Ectodermal cell (in vitro differentiated cells): Measurements from ENCODE around the gene LMBR1.
A peak's percentile ranks its signal among the peaks of the same experiment; 100 is the strongest.
"Not testable (repeated sequence)": the region's sequence is repeated elsewhere in the genome, so short reads cannot be mapped to it uniquely, and the experiment has no call there.

ENCODE experiments used
- H3K27ac ChIP-seq: 2 replicates; pipeline ENCODE4 v1.7.0; 2013; ENCODE audit warnings: mild to moderate bottlenecking, low read depth, low read length; ENCODE audit not compliant: insufficient read depth, poor library complexity, severe bottlenecking
- H3K27me3 ChIP-seq: 2 replicates; pipeline ENCODE4 v1.7.0; 2013; ENCODE audit warnings: mild to moderate bottlenecking, low read length; ENCODE audit not compliant: insufficient read depth, control insufficient read depth, poor library complexity, severe bottlenecking
- H3K36me3 ChIP-seq: one replicate; pipeline ENCODE4 v1.7.0; 2013; ENCODE audit warnings: low read length; ENCODE audit not compliant: control insufficient read depth, insufficient read depth
- H3K4me1 ChIP-seq: one replicate; pipeline ENCODE4 v1.7.0; 2013; ENCODE audit warnings: low read length; ENCODE audit not compliant: control insufficient read depth, insufficient read depth
- H3K4me3 ChIP-seq: 2 replicates; pipeline ENCODE4 v1.7.0; 2013; ENCODE audit warnings: low read depth, low read length, control low read depth; ENCODE audit not compliant: insufficient read depth
- H3K9me3 ChIP-seq: 2 replicates; pipeline ENCODE4 v1.7.0; 2013; ENCODE audit warnings: mild to moderate bottlenecking, low read length, moderate library complexity; ENCODE audit not compliant: control insufficient read depth
- WGBS, 2 experiments: methylation state at CpG; one replicate each; pipeline ENCODE4 v1.1.7; 2013; ENCODE audit warnings: missing lambda C conversion rate in 2 of 2; 5-methylcytosine and 5-hydroxymethylcytosine counted together

The LMBR1 gene

GRCh38 chr7:156654511-156655234 is 238.3 kb downstream of the LMBR1 start:
- 80 to 83% methylated on average over 9 of the region's 10 CpGs for WGBS, 2 experiments
- Histone ChIP-seq H3K27ac (no peak overlapping the region), H3K27me3 (no peaks in the 10 kb centered on the region), H3K4me1 (peaks cover 9% of the 10 kb centered on the region), H3K36me3 (no peaks in the 10 kb centered on the region), H3K4me3 (no peak overlapping the region), H3K9me3 (no peaks in the 10 kb centered on the region)

GRCh38 chr7:156652886-156653568 is 240.0 kb downstream of the LMBR1 start:
- Histone ChIP-seq H3K36me3 (no peaks in the 10 kb centered on the region), H3K27ac (no peak overlapping the region), H3K9me3 (no peaks in the 10 kb centered on the region), H3K4me3 (no peak overlapping the region), H3K4me1 (peaks cover 9% of the 10 kb centered on the region), H3K27me3 (no peaks in the 10 kb centered on the region)
- 95 to 97% methylated on average over 7 to 8 of the region's 8 CpGs for WGBS, 2 experiments

- H3K9me3 ChIP-seq, result no peaks in the 10 kb centered on the region
- 96% methylated on average over 4 of the region's 4 CpGs for WGBS, 2 experiments
Measured at GRCh38 chr7:156651474-156651873, 241.5 kb downstream of the LMBR1 start.

GRCh38 chr7:156650042-156650441 is 242.9 kb downstream of the LMBR1 start:
- H3K36me3 ChIP-seq, result no peaks in the 10 kb centered on the region
- no peak overlapping the region for H3K27ac ChIP-seq
- H3K27me3 ChIP-seq, result no peaks in the 10 kb centered on the region
- 75 to 81% methylated on average over 9 of the region's 9 CpGs for WGBS, 2 experiments
- no peaks in the 10 kb centered on the region for H3K9me3 ChIP-seq
- no peak overlapping the region for H3K4me3 ChIP-seq
- H3K4me1 ChIP-seq, result peaks cover 9% of the 10 kb centered on the region

More at GRCh38 chr7:156651474-156651873, 241.5 kb downstream of the LMBR1 start:
- H3K4me3 ChIP-seq, result no peak overlapping the region
- H3K4me1 ChIP-seq, result peaks cover 9% of the 10 kb centered on the region
- no peaks in the 10 kb centered on the region for H3K36me3 ChIP-seq
- H3K27me3 ChIP-seq, result no peaks in the 10 kb centered on the region
- no peak overlapping the region for H3K27ac ChIP-seq

- H3K9me3 ChIP-seq, H3K27ac ChIP-seq, H3K27me3 ChIP-seq, H3K4me3 ChIP-seq, H3K4me1 ChIP-seq, H3K36me3 ChIP-seq: not testable (repeated sequence)
- WGBS, 2 experiments, result 92 to 95% methylated on average over 5 of the region's 5 CpGs
Measured at GRCh38 chr7:156647330-156647729, 245.7 kb downstream of the LMBR1 start.

GRCh38 chr7:156642306-156643045 is 250.5 kb downstream of the LMBR1 start:
- peaks cover 4% of the 10 kb centered on the region for H3K27me3 ChIP-seq
- peaks cover 6% of the 10 kb centered on the region for H3K4me1 ChIP-seq
- H3K36me3 ChIP-seq, result no peaks in the 10 kb centered on the region
- 83 to 86% methylated on average over 12 to 13 of the region's 13 CpGs for WGBS, 2 experiments
- no peak overlapping the region for H3K27ac ChIP-seq
- H3K9me3 ChIP-seq, result no peaks in the 10 kb centered on the region
- H3K4me3 ChIP-seq, result no peak overlapping the region

GRCh38 chr7:156640949-156641485 is 252.0 kb downstream of the LMBR1 start:
- H3K9me3 ChIP-seq, result no peaks in the 10 kb centered on the region
- 8 to 11% methylated on average over 30 of the region's 30 CpGs for WGBS, 2 experiments
- H3K27me3 ChIP-seq, result peaks cover 4% of the 10 kb centered on the region
- no peak overlapping the region for H3K27ac ChIP-seq
- peaks cover 6% of the 10 kb centered on the region for H3K4me1 ChIP-seq
- no peaks in the 10 kb centered on the region for H3K36me3 ChIP-seq
- peak overlapping the region; percentile 68 for H3K4me3 ChIP-seq

- H3K36me3 ChIP-seq, result no peaks in the 10 kb centered on the region
- peaks cover 4% of the 10 kb centered on the region for H3K27me3 ChIP-seq
- no peaks in the 10 kb centered on the region for H3K9me3 ChIP-seq
- no peak within 1 kb of the TSS for H3K27ac ChIP-seq
- peaks cover 6% of the 10 kb centered on the region for H3K4me1 ChIP-seq
- peak within 1 kb of the TSS; percentile 68 for H3K4me3 ChIP-seq
- 16 to 17% methylated on average over 85 of the region's 85 CpGs for WGBS, 2 experiments
Measured at GRCh38 chr7:156640257-156640948, 252.6 kb downstream of the LMBR1 start, which contains the start of gene RNF32. Gene RNF32 (plus strand): TSS chr7:156640774. CDS start chr7:156643878, 3,104 bp downstream.

- Histone ChIP-seq H3K27me3 (peaks cover 4% of the 10 kb centered on the region), H3K36me3 (no peaks in the 10 kb centered on the region), H3K4me3 (peak overlapping the region; percentile 68), H3K4me1 (peaks cover 6% of the 10 kb centered on the region), H3K9me3 (no peaks in the 10 kb centered on the region), H3K27ac (no peak overlapping the region)
- WGBS, 2 experiments, result 95% methylated on average over 52 of the region's 52 CpGs
Measured at GRCh38 chr7:156639426-156640256, 253.3 kb downstream of the LMBR1 start.
